Measurements from ENCODE around the gene PRL.

The PRL gene

DNA sequence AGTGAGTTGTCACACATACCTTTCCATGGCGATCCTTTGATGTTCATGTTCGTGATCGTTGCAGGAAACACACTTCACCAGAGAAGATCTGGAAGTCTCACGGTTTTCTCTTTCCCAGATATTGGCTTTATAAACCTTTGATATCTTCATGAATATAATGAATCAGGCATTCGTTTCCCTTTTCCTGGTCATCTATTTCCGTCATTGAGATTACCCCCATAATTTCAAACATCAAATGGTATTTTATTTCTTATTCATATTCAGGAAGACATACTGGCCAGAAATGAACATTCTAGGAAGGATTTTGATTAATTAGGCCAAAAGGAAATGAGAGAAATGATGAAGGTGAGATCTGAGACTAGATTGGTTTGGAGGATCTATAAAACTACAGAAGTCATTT, at the start of gene PRL:
PRL (minus strand) TSS at position 101 of the 400 bp plus-strand sequence; CDS start at position 47, 54 bp downstream.
- DNase-seq (ENCODE audit: low read depth in 2 of 2) = no peak

GRCh38 chr6:22343864-22344263, 47.0 kb upstream of the PRL start:
- DNase-seq (ENCODE audit: low read depth in 2 of 2) = no peak

DNA sequence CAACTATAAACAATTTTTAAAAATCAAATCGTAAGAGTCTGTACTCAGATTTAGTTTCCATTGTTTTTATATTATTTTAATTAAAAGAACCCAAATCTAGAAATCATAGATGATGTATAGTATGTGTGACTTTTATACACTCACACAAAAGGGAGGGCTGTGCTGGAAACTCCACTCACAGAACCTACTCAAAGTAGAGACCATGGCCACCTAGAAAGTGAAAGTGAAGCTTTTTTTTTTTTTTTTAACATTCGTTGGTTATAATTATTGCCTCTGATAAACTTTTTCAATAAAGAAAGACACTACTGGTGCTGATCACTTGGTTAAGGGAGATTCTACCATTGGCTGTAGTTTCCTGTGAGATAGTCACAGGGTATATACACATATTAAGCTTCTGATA, 37.9 kb upstream of the PRL start:
- DNase-seq (ENCODE audit: low read depth in 2 of 2) = no peak

GRCh38 chr6:22333802-22334201, 37.0 kb upstream of the PRL start:
- DNase-seq (ENCODE audit: low read depth in 2 of 2) = no peak

GRCh38 chr6:22332711-22333110, 35.9 kb upstream of the PRL start:
- no peak for DNase-seq (ENCODE audit: low read depth in 2 of 2)

DNA sequence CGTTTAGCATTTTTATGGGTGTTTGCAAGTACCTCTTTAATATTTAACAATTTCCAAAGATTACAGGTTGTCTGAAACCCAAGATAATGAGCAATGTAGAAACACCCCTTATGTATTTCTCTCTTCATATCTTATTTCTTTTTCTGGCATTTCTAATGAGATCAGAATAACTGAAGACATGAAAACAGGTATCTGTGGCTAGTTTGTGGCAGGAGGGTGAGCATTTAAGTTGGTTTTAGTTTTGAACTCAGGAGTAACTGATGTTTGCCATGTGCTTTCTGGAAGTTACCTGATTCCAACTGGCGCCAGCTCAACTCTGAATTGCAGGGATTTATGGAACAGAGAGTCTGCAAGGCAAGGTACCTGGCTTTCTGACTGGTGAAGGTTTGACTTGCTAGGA, 35.4 kb upstream of the PRL start:
- no peak for DNase-seq (ENCODE audit: low read depth in 2 of 2)

DNA sequence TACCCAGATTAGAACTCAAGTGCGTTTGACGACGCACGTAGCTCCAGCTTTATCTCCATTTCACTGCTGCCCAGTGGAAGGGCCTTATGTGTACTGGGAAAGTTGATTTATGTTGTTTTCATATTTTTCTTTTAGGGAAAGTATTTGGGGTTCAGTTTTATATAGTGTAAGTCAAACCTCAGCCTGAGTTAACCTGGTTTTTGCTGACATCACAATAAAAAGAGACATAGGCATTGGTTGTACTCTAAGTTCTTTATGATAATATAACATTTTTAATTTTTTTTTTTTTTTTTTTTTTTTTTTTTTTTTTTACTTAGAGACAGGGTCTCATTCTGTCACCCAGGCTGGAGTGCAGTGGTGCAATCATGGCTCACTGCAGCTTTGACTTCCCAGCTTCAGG, 34.1 kb upstream of the PRL start:
- DNase-seq (ENCODE audit: low read depth in 2 of 2) = no peak

- DNase-seq (ENCODE audit: low read depth in 2 of 2) = no peak
Measured at GRCh38 chr6:22328474-22328873, 31.6 kb upstream of the PRL start.

DNA sequence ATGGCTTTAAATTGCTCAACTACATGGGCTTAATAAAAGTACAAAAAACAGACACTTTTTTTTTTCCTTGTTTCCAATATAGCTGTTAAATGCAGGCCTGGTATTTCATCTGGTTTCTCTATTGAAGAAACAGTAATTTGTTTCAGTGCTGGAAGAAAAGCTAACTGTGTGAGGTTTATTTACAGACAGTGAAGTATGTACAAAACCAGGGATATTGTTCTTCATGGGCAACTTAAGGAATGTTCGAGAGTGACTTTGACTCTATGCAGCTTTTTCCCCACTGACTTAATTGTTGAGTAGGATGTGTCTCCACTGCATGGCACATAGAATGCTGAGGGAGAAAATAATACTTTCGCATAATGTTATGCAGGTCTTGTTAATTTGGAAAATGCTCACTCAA, 31.0 kb upstream of the PRL start:
- DNase-seq (ENCODE audit: low read depth in 2 of 2) = no peak

DNA sequence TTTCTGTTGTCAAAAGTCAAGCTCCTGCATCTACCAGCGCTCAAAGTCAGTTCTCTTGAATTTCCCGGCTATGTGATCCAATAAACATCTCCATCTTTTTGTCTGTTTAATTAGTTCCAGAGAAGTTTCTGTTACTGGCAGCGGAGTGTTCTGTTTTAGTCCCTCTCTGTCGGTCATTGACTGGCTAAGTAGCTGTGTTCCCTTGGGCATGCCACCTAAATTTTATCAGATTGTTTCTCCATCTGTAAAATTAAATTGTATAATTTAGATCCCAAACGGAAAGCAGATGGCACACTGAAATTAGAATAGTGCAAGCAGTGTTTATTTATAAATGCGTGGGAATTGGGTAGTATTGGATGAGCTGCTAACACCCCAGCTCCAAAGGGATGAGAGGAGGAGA, 29.7 kb upstream of the PRL start:
- no peak for DNase-seq (ENCODE audit: low read depth in 2 of 2)

GRCh38 chr6:22325481-22325880, 28.6 kb upstream of the PRL start:
- DNase-seq (ENCODE audit: low read depth in 2 of 2) = no peak

- DNase-seq (ENCODE audit: low read depth in 2 of 2) = no peak
Measured at GRCh38 chr6:22323848-22324247, 27.0 kb upstream of the PRL start.

DNA sequence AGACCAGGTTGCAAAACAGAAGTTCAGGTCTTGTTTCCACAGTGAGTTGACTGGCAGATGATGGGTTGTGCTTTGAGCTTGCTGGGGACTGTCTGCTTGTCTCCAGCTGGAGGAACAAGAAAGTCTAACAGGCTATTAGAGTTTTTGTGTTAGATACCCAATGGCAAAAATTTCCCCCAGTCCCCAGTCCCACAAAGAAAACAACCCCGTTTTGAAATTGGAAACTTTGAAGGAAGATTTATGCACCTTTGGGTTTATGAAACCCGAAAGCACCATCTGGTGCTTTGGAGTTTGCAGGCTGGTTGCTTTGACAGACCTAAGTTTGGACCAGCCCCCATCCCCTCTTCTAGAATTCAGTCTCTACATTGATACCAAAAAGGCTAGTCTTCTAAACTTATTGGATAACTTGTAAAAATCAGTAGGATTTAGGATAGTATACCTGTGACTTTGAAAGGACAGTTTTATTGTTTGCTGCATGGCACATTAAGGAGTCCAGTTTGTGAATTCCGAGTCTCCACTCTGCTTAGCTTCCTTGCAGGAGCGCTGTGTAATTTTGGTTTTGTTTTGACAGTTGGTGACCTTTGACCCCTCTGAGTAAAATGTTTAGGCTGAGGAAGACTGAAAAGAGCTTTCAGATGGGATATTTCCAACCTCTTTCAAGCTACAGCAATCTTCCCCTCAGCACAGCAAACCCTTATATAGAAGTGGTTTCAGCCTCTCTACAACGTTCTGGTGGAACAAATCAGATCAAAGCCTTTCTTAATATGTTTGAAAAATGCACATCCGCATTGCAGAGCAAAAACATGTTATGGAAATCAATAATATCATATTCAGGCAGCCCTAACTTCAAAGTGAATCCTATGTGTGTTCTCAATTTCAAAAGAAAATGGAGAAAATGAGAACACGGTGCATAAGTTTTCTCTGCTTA, 25.5 kb upstream of the PRL start:
- DNase-seq (ENCODE audit: low read depth in 2 of 2) = no peak

- DNase-seq (ENCODE audit: low read depth in 2 of 2) = no peak
Measured at GRCh38 chr6:22320750-22321149, 23.9 kb upstream of the PRL start.

DNA sequence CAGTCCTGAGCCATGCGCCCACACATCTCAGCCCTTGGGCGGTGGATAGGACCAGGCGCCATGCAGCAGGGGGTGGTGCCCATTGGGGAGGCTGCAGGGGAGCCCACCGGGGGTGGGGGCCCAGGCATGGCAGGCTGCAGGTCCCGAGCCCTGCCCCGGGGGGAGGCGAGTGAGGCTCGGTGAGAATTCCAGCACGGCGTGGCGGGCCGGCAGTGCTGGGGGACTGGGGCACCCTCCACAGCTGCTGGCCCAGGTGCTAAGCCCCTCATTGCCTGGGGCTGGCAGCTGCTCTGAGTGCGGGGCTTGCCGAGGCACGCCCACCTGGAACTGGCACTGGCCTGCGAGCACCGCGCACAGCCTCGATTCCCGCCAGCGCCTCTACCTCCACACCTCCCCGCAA, 21.6 kb upstream of the PRL start:
- no peak for DNase-seq (ENCODE audit: low read depth in 2 of 2)

DNA sequence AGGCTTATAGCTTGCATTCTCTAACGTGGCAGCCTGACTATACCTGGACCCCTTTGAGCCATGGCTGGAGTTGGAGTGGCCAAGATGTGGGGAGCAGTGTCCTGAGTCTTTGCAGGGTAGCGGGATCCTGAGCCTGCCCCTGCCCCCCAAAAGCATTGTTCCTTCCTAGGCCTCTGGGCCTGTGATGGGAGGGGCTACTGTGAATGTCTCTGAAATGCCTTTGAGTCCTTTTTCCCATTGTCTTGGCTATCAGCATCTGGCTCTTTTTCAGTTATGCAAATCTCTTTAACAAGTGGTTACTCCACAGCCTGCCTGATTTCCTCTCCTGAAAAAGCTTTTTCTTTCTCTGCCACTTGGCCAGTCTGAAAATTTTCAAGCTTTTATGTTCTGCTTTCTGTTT, 17.0 kb upstream of the PRL start:
- DNase-seq (ENCODE audit: low read depth in 2 of 2) = no peak

GRCh38 chr6:22308939-22309338, 12.1 kb upstream of the PRL start:
- DNase-seq (ENCODE audit: low read depth in 2 of 2) = no peak

- no peak for DNase-seq (ENCODE audit: low read depth in 2 of 2)
Measured at GRCh38 chr6:22306741-22307466, 10.1 kb upstream of the PRL start.

DNA sequence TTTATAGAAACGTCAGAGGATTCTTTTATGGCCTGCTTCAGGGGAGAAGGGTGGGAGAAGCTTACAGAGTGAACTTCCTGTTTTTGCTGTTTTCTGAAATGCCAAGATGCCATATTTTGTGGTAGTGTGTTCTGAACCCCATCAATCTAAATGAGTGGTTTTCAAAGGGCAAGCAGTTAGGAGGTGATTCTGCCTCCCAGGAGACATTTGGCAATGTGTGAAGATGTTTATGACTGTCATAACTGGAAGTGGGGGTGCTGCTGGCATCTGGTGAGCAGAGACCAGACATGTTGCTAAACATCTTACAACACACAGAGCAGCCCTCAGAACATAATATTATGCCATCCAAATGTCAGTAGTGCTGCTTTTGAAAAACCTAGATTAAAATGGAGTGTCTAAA, 6.0 kb upstream of the PRL start:
- no peak for DNase-seq (ENCODE audit: low read depth in 2 of 2)

- DNase-seq (ENCODE audit: low read depth in 2 of 2) = no peak
Measured at GRCh38 chr6:22300273-22300998, 3.6 kb upstream of the PRL start.

DNA sequence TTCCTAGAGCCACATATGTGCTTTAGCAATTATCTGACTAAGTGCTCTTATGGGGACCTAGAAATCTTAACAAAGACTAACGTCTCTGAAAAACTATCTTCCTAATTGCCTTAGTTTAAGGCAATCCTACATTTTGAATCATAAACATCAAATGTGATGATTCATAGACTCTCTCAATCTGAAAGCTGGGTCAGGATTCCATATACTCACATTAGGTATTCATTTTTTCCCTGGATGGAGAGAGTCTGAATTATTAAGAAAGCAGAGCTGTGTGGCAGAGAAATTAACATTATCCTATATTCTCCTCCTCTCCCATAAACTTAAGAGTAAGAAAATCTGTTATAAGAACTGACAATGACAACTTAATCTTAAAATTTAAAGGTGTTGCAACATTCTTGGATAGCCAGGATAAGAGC, 1.6 kb upstream of the PRL start:
- no peak for DNase-seq (ENCODE audit: low read depth in 2 of 2)

DNA sequence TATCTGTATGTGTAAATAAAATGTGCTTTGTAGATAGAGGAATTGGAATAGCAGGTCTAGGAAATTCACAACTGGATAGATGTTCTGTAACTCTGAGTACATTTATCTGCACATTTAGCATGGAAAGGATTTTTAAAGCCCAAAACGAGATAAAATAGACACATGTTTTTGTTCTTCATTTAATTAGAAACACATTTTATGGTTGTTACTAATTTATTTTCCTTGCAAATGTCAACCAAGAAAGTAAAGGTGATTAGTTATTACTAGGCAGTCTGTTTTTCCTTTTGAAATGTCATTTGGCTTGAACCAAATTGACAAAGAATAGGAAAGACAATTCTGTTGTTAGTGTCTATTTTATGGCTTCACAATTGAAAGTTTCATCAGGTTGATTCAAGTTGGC, 769 bp downstream of the PRL start:
- DNase-seq (ENCODE audit: low read depth in 2 of 2) = no peak

All from stimulated activated CD8-positive, alpha-beta memory T cell treated with anti-CD3 and anti-CD28 coated beads, Interleukin-7, amount 100 ng/mL, for 4 hours (primary cell).